BJ (cell line): Measurements from ENCODE around the gene LMAN1. TPM values are rescaled to one million over a fixed set of nuclear protein-coding genes. Genes with fewer than 3 reads are reported as not detected.

ENCODE experiments used
- CTCF ChIA-PET: fragments of 350-600 bp; formaldehyde crosslinking; extraction: SDS; loops from one replicate; lab custom pipeline; 2021; ENCODE audit warnings: antibody characterized with exemption, inconsistent platforms; lab: Yijun Ruan, JAX
- POLR2A ChIA-PET: fragments of 300-600 bp; sonication (Branson Sonifier 250); formaldehyde crosslinking; extraction: SDS; loops from one replicate; lab custom pipeline; 2021; ENCODE audit warnings: antibody characterized with exemption; lab: Charles Lee
- DNase-seq: peaks from one replicate; pipeline ENCODE4 v3.0.0-alpha.2; 2011; ENCODE audit warnings: low read depth
- H3K27me3 ChIP-seq: 2 replicates; pipeline ENCODE4 v1.6.0; 2011; ENCODE audit warnings: low read length; ENCODE audit not compliant: control insufficient read depth, insufficient read depth
- H3K36me3 ChIP-seq: 2 replicates; pipeline ENCODE4 v1.5.1; 2011; ENCODE audit warnings: low read length; ENCODE audit not compliant: control insufficient read depth, insufficient read depth
- H3K4me3 ChIP-seq: 2 replicates; pipeline ENCODE4 v1.5.1; 2011; ENCODE audit warnings: low read depth, mild to moderate bottlenecking, control low read depth, low read length
- polyA plus RNA-seq: library from polyadenylated mRNA; depleted of rRNA; stranded (reverse); fragments of >200 nt; gene quantifications from 2 replicates; pipeline ENCODE4 v1.2.3, GENCODE V29; 2011; rRNA removed
- TF ChIP-seq, protein P1 (sequence below): IDR thresholded peaks from 2 replicates; pipeline ENCODE4 v1.5.1; 2011; ENCODE audit warnings: low read depth, mild to moderate bottlenecking, control low read depth, inconsistent platforms, low read length, moderate library complexity; ENCODE audit not compliant: insufficient read depth

LMAN1 gene
- polyA plus RNA-seq, 1 experiment: 65.3 TPM

GRCh38 chr18:59286341-59286740, 72.7 kb downstream of the LMAN1 start:
- TF ChIP-seq, protein P1, sequence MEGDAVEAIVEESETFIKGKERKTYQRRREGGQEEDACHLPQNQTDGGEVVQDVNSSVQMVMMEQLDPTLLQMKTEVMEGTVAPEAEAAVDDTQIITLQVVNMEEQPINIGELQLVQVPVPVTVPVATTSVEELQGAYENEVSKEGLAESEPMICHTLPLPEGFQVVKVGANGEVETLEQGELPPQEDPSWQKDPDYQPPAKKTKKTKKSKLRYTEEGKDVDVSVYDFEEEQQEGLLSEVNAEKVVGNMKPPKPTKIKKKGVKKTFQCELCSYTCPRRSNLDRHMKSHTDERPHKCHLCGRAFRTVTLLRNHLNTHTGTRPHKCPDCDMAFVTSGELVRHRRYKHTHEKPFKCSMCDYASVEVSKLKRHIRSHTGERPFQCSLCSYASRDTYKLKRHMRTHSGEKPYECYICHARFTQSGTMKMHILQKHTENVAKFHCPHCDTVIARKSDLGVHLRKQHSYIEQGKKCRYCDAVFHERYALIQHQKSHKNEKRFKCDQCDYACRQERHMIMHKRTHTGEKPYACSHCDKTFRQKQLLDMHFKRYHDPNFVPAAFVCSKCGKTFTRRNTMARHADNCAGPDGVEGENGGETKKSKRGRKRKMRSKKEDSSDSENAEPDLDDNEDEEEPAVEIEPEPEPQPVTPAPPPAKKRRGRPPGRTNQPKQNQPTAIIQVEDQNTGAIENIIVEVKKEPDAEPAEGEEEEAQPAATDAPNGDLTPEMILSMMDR: no peak
- POLR2A ChIA-PET: no interaction called here
- Histone ChIP-seq H3K36me3 (no peaks in the 10 kb centered on the region), H3K4me3 (no peak overlapping the region), H3K27me3 (peaks cover 22% of the 10 kb centered on the region)
- no peak for DNase-seq
- CTCF ChIA-PET: interaction anchor here (1.3 to 1.9 kb wide), 3 partner anchors 22 to 116 kb away, joined by 3 to 5 read pairs (median 5); no protein-coding TSS in a partner anchor

GRCh38 chr18:59282341-59282740, 76.7 kb downstream of the LMAN1 start:
- POLR2A ChIA-PET: no interaction called here
- peaks cover 25% of the 10 kb centered on the region for H3K27me3 ChIP-seq

GRCh38 chr18:59279722-59280121, 79.3 kb downstream of the LMAN1 start:
- Histone ChIP-seq H3K4me3 (no peak overlapping the region), H3K27me3 (peaks cover 27% of the 10 kb centered on the region), H3K36me3 (no peaks in the 10 kb centered on the region)
- ChIA-PET CTCF (interaction anchor here (1.1 to 1.9 kb wide), 3 partner anchors 10 to 123 kb away, joined by 3 to 7 read pairs (median 7); no protein-coding TSS in a partner anchor), POLR2A (no interaction called here)
- TF ChIP-seq, protein P1: no peak
- no peak for DNase-seq

More at GRCh38 chr18:59282341-59282740, 76.7 kb downstream of the LMAN1 start:
- CTCF ChIA-PET: interaction anchor here (0.6 to 1.1 kb wide), 3 partner anchors 13 to 532 kb away, joined by 3 to 4 read pairs (median 3); no protein-coding TSS in a partner anchor
- no peak for DNase-seq
- no peak overlapping the region for H3K4me3 ChIP-seq
- TF ChIP-seq, protein P1: no peak
- H3K36me3 ChIP-seq: no peaks in the 10 kb centered on the region

- Histone ChIP-seq H3K4me3 (no peak overlapping the region), H3K27me3 (peaks cover 32% of the 10 kb centered on the region), H3K36me3 (no peaks in the 10 kb centered on the region)
- POLR2A ChIA-PET: no interaction called here
- DNase-seq: no peak
- CTCF ChIA-PET: interaction anchor here (1.9 kb wide), 1 partner anchor 10 kb away, joined by 7 read pairs; no protein-coding TSS in a partner anchor
- TF ChIP-seq, protein P1: no peak
These were observed 79.9 kb downstream of the LMAN1 start for GRCh38 chr18:59279193-59279592.

DNA sequence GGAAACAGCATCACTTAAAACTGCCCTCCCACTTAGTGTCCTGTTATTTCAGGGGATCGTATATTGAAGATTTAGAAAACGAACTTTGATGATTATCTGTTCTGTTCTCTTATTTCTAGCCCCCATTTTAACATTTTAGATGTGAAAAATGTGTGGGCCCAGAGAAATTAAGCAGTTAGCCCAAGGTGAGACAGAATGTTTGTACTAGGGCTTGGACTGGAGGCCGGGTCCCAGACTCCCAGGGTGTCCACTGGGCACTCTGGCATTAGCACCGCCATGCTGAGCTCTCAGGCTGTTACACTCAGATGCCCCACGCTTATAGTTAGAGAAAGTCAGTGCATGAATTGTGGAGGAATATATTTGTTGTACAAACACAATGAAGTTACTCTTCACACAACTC, 80.3 kb downstream of the LMAN1 start:
- no peaks in the 10 kb centered on the region for H3K36me3 ChIP-seq
- DNase-seq: no peak
- TF ChIP-seq, protein P1: no peak
- CTCF ChIA-PET: interaction anchor here (1.9 kb wide), 1 partner anchor 9 kb away, joined by 7 read pairs; no protein-coding TSS in a partner anchor
- no peak overlapping the region for H3K4me3 ChIP-seq
- POLR2A ChIA-PET: no interaction called here
- peaks cover 36% of the 10 kb centered on the region for H3K27me3 ChIP-seq

Other genes starting within 250 kb of the LMAN1 start
- gene SEC11C, start 219.4 kb downstream of the LMAN1 start, polyA plus RNA-seq: 18.2 and 32.0 TPM in 2 replicates
- 0.16 and 0.21 TPM in 2 replicates for gene GRP, start 139.1 kb downstream of the LMAN1 start, polyA plus RNA-seq
- gene RAX, start 85.8 kb downstream of the LMAN1 start, polyA plus RNA-seq: not detected in 2 replicates
- gene CPLX4, start 40.6 kb downstream of the LMAN1 start, polyA plus RNA-seq: not detected in 2 replicates